22Rv1 (cell line): Measurements from ENCODE around the gene RBM14.

Experiments
- H3K27ac ChIP-seq: fragments of 450-650 bp; 2 replicates; pipeline ENCODE4 v1.5.1; 2017
- ZFX ChIP-seq: fragments of 450-650 bp; IDR thresholded peaks from 2 replicates; pipeline ENCODE4 v1.6.1; 2017; ENCODE audit warnings: antibody characterized with exemption, borderline replicate concordance
- TF ChIP-seq, protein P1 (sequence below): fragments of 450-650 bp; IDR thresholded peaks from 2 replicates; pipeline ENCODE4 v1.5.1; 2017; ENCODE audit warnings: mild to moderate bottlenecking

The RBM14 gene

DNA sequence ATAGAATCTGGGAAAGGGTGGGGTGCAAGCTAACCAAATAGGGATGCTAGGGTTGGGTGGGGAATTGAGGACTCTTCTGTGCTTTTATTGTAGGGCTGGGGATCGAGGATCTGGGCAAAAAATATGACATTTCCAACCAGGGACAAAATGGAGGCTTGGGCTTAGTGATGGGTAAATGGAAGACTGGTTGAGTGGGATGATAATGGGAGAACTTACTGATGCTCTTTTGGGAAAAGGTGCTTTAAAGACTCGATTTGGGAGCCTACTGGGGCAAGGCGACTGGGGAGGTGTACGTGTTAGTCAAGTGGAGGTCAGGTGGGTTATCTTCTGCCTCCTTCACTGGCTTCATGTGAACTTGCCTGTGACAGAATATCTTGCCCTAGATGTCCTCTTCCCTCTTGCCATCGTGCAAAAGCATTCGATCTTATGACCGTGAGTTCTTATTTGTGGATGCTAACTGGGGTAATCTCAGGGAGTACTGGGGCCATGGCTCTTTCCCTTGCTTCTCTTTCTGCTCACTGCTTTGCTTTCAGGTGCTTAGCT is 11.7 kb downstream of the RBM14 start:
- H3K27ac ChIP-seq = no peak overlapping the region
- no peak for TF ChIP-seq ZFX
- TF ChIP-seq, protein P1, sequence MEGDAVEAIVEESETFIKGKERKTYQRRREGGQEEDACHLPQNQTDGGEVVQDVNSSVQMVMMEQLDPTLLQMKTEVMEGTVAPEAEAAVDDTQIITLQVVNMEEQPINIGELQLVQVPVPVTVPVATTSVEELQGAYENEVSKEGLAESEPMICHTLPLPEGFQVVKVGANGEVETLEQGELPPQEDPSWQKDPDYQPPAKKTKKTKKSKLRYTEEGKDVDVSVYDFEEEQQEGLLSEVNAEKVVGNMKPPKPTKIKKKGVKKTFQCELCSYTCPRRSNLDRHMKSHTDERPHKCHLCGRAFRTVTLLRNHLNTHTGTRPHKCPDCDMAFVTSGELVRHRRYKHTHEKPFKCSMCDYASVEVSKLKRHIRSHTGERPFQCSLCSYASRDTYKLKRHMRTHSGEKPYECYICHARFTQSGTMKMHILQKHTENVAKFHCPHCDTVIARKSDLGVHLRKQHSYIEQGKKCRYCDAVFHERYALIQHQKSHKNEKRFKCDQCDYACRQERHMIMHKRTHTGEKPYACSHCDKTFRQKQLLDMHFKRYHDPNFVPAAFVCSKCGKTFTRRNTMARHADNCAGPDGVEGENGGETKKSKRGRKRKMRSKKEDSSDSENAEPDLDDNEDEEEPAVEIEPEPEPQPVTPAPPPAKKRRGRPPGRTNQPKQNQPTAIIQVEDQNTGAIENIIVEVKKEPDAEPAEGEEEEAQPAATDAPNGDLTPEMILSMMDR = no peak

DNA sequence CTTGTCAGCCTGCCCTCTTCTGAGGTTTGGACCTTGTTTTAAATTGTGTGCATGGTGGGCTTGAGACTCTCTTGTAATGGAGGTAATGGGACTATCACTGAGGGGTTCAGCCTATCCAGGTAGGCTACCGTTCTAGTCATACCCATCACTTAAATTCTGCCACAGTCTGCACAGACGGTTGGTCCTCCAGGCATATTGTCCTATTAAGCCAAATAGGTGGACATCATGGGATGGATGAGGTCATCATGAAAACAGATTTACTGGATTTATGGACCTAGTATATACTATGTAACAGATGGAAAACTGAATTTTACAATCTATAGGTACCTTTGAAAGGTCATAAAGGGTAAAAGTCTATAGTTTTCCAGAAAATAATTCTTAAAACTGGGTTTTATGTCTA is 12.9 kb downstream of the RBM14 start:
- TF ChIP-seq, protein P1 = no peak
- no peak for TF ChIP-seq ZFX
- no peak overlapping the region for H3K27ac ChIP-seq

DNA sequence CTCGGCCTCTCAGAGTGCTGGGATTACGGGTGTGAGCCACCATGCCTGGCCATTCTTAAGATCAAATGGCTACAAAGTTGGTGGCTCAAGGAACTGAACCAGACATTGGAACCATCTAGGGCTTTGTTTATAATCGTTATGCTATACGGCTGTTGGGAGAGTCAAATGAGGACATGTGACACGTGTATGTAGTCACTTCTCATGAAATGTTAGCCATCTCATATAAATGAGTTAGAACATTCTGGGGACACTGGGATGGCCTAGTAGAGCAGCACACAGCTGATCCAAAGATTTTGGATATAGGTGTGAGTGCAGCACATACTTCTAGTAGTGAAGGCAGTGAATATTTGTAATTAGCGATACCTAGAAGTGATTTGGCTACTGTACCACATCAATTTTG is 15.5 kb downstream of the RBM14 start:
- no peak for TF ChIP-seq ZFX
- TF ChIP-seq, protein P1 = no peak

DNA sequence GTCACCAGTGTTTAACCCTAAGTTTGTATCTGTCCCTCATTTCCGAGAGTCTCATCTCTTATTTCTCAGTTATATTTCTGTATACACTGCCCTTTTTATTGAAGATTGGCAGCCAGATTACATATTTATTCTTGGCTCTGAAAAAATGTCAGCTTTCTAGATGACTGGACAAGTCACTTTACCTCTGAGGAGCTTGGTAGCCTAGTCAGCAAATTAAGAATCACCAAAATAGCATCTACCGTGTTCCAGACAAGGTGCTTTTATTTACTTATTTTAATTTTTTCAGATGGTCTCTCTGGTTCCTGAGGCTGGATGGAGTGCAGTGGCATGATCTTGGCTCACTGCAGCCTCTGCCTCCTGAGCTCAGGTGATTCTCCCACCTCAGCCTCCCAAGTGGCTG is 16.5 kb downstream of the RBM14 start:
- no peak overlapping the region; the same call in 1 of the 2 replicates for H3K27ac ChIP-seq

More for the DNA sequence above, 15.5 kb downstream of the RBM14 start:
- H3K27ac ChIP-seq = peak overlapping the region; percentile 20; the same call in 1 of the 2 replicates

DNA sequence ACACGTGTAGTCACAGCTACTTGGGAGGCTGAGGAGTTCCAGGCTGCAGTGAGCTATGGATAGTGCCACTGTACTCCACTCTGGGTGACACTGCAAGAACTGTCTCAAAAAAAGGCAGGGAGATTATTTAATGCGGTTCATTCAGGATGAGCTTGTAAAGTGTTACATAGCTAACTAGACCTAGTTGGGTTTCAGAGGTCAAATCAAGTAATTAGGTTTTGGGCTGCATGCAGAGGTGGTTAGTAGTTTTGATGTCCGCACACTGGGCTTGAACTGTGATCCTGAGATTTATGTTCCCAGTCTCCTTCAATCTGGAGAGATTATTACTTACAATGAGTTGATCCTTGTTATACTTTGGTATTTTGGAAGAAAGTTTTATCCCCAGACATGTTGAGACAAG is 20.0 kb downstream of the RBM14 start:
- TF ChIP-seq ZFX = no peak
- TF ChIP-seq, protein P1 = no peak
- H3K27ac ChIP-seq = peak overlapping the region; percentile 86

More for the DNA sequence above, 16.5 kb downstream of the RBM14 start:
- TF ChIP-seq, protein P1 = no peak
- no peak for TF ChIP-seq ZFX

DNA sequence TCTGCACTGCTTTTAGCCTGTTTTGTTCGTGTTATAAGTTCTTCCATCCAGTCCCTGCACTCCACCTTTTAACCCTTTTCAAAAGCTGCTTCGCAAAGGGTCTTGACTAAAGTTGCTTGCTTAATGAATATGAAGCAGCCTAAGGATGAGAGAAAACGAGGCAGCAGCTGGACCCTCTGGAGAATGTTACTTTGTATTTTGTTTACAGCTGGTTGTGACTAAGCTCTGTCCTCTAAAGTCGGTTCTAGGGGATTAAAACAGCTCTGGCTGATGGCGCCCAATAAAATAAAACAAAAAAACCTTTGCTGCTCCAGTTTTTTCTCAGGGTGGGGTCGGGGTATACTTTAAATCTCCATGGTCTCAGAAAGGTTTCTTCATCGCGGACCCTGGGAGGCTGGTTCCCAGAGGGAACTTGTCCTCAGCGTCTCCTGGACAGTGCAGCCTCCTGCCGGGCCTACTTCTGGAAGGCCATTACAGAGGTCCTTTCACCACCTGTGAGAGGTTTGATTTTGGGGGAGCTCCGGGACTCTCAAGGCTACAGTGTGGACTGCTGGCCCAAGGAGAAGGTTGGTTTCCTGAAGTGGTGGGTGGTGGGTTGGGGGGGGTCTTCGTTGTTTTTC is 21.2 kb downstream of the RBM14 start:
- peak overlapping the region; percentile 86 for H3K27ac ChIP-seq
- no peak for TF ChIP-seq ZFX
- TF ChIP-seq, protein P1 = no peak
